HepG2 (cell line): Measurements from ENCODE around the gene STOML2. TPM values are rescaled to one million over a fixed set of nuclear protein-coding genes. Genes with fewer than 3 reads are reported as not detected.

Source experiments
- ELF3 ChIP-seq: IDR thresholded peaks from 2 replicates; pipeline ENCODE4 v1.6.1; 2016; ENCODE audit warnings: missing genetic modification reagents, missing compliant biosample characterization
- HNF4G ChIP-seq, 2 experiments: sonication (generic) in 1 of 2; formaldehyde crosslinking in 1 of 2; IDR thresholded peaks; 2 replicates each; pipeline versions ENCODE4 v1.4.0 to v1.6.1; 2011 to 2020; ENCODE audit warnings: borderline replicate concordance in 2 of 2, low read depth in 2 of 2, mild to moderate bottlenecking in 2 of 2, low read length in 1 of 2, missing genetic modification reagents in 1 of 2, moderate library complexity in 1 of 2
- IKZF1 ChIP-seq: fragments of 450-650 bp; IDR thresholded peaks from 2 replicates; pipeline ENCODE4 v1.7.1; 2016
- IRF9 ChIP-seq: sonication (generic); formaldehyde crosslinking; IDR thresholded peaks from 2 replicates; pipeline ENCODE4 v1.8.0; 2022; ENCODE audit warnings: missing genetic modification reagents, mild to moderate bottlenecking, borderline replicate concordance
- ISX ChIP-seq: sonication (generic); formaldehyde crosslinking; conservative IDR thresholded peaks from 2 replicates; pipeline ENCODE4 v1.5.0; 2020; ENCODE audit warnings: missing genetic modification reagents
- LCORL ChIP-seq, 2 experiments: fragments of 450-650 bp in 1 of 2; sonication (generic) in 1 of 2; formaldehyde crosslinking in 1 of 2; IDR thresholded peaks; 2 replicates each; pipeline versions ENCODE4 v1.5.0 to v1.6.1; 2017 to 2020; ENCODE audit warnings: antibody characterized with exemption in 1 of 2, missing genetic modification reagents in 1 of 2
- NRL ChIP-seq: sonication (generic); formaldehyde crosslinking; IDR thresholded peaks from 2 replicates; pipeline ENCODE4 v1.5.0; 2020; ENCODE audit warnings: missing genetic modification reagents, mild to moderate bottlenecking, moderate library complexity, borderline replicate concordance
- RFXANK ChIP-seq: IDR thresholded peaks from 2 replicates; pipeline ENCODE4 v1.6.1; 2016
- SCMH1 ChIP-seq: sonication (generic); formaldehyde crosslinking; IDR thresholded peaks from 2 replicates; pipeline ENCODE4 v1.9.0; 2021; ENCODE audit warnings: missing genetic modification reagents, mild to moderate bottlenecking, borderline replicate concordance
- SRF ChIP-seq: IDR thresholded peaks from 2 replicates; pipeline ENCODE4 v1.6.1; 2011; ENCODE audit warnings: mild to moderate bottlenecking, low read depth, low read length, moderate library complexity
- STAG1 ChIP-seq: sonication (generic); formaldehyde crosslinking; IDR thresholded peaks from 2 replicates; pipeline ENCODE4 v1.4.0; 2020; ENCODE audit warnings: missing genetic modification reagents
- TBL1XR1 ChIP-seq: fragments of 150-350 bp; IDR thresholded peaks from 2 replicates; pipeline ENCODE4 v1.6.1; 2014; ENCODE audit warnings: borderline replicate concordance, low read length; ENCODE audit not compliant: partially characterized antibody
- TCF7 ChIP-seq: sonication (generic); IDR thresholded peaks from 2 replicates; pipeline ENCODE4 v1.6.1; 2016; ENCODE audit warnings: antibody characterized with exemption, low read depth
- TFDP1 ChIP-seq: IDR thresholded peaks from 2 replicates; pipeline ENCODE4 v1.6.1; 2016; ENCODE audit warnings: missing compliant biosample characterization, missing genetic modification reagents, borderline replicate concordance
- TFE3 ChIP-seq: IDR thresholded peaks from 2 replicates; pipeline ENCODE4 v1.6.1; 2016
- ZMAT3 ChIP-seq: sonication (generic); formaldehyde crosslinking; conservative IDR thresholded peaks from 2 replicates; pipeline ENCODE4 v1.7.0; 2021; ENCODE audit warnings: missing genetic modification reagents
- ZNF567 ChIP-seq: sonication (generic); formaldehyde crosslinking; IDR thresholded peaks from 2 replicates; pipeline ENCODE4 v1.8.1; 2023; ENCODE audit warnings: mild to moderate bottlenecking, missing genetic modification reagents, borderline replicate concordance
- ZNF577 ChIP-seq: sonication (generic); formaldehyde crosslinking; IDR thresholded peaks from 2 replicates; pipeline ENCODE4 v1.4.0; 2020; ENCODE audit warnings: mild to moderate bottlenecking, low read depth, missing genetic modification reagents, borderline replicate concordance
- ZNF609 ChIP-seq: sonication (generic); formaldehyde crosslinking; IDR thresholded peaks from 2 replicates; pipeline ENCODE4 v1.4.0; 2020; ENCODE audit warnings: mild to moderate bottlenecking, missing genetic modification reagents, borderline replicate concordance
- ZNF792 ChIP-seq: IDR thresholded peaks from 2 replicates; pipeline ENCODE4 v1.6.1; 2016
- ZSCAN20 ChIP-seq: sonication (generic); formaldehyde crosslinking; IDR thresholded peaks from 2 replicates; pipeline ENCODE4 v1.4.0; 2020; ENCODE audit warnings: missing genetic modification reagents, mild to moderate bottlenecking, borderline replicate concordance
- polyA plus RNA-seq, 8 experiments: library from polyadenylated mRNA; depleted of rRNA in 3 of 8; stranded (reverse) in 7 of 8; unstranded in 1 of 8; fragments of >200 nt; fragmentation: Illumina TruSeq in 4 of 8; extraction: Trizol in 4 of 8; gene quantifications; 2 replicates each; pipeline versions ENCODE4 v1.2.1 to v1.2.3, GENCODE V29; 2011 to 2016; ENCODE audit warnings: low read depth in 4 of 8, missing spikeins in 1 of 8, mixed read lengths in 1 of 8; ENCODE audit not compliant: insufficient read depth in 1 of 8
- total RNA-seq, 5 experiments: library from RNA; depleted of rRNA; stranded (reverse); fragments of >200 nt; fragmentation: Illumina TruSeq; extraction: Trizol; gene quantifications; 2 replicates each; pipeline ENCODE4 v1.2.3, GENCODE V29; 2016; ENCODE audit warnings: low read depth in 1 of 5

The STOML2 gene
- total and polyA plus RNA-seq, 2 of the 13 experiments (the other 11 are each of a cell fraction or from before 2014, with no cell fraction given): 245 to 250 TPM

DNA sequence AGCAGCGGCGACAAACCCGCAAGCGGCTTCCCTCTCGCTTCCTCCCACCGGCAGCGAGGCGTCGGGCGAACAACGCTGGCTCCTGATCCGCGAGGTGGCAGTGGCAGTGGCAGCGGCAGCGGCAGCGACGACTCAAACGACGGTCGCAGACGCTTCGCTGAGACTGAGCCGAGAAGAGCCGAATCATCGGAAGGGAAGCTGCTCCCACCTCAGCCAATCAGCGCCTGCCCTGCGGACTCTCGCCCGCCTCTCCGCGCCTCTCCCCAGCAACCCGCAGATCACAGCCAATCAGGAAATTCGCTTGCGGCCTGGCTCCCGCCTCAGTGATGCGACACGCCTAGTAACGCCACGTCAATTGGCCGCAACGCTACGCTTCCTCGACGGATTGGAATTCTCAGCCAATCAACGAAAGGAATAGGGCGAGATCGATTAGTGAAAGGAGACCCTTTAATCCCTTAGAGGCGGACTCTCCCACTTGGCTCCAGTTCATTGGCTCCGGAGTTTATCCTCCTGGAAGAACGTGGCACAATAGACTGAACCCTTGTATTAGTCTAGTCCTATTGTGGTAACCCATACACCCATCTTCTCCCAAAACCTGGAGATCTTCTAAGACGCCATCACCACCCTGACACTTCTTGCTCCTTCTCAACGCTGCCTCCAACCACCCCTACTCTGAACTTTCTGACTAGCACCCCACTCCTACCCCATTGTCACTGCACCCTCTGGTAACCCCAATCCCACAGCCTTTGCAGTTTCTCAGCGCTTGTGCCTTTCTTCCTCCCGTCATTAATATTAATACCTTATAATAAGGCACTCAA is 30.3 kb downstream of the STOML2 start, which contains the start of gene VCP (continued):
- TF ChIP-seq ZNF577 (CRISPR knock-in tag) (no peak), TBL1XR1 (no peak), ZNF609 (CRISPR knock-in tag) (no peak), LCORL (IDR thresholded peaks at IDR 0.05) (no peak), LCORL (CRISPR knock-in tag; IDR thresholded peaks at IDR 0.05) (no peak; the same call in 1 of the 2 replicates), RFXANK (peak; percentile 99), ZMAT3 (CRISPR knock-in tag) (no peak), IRF9 (no peak), SRF (no peak), NRL (CRISPR knock-in tag) (no peak; the same call in 1 of the 2 replicates), ZNF792 (no peak), TFE3 (CRISPR knock-in tag) (no peak), ZSCAN20 (CRISPR knock-in tag) (no peak), HNF4G (IDR thresholded peaks at IDR 0.05; ENCODE audit: borderline replicate concordance, low read depth, low read length) (peak; percentile 7; the same call in 1 of the 2 replicates), HNF4G (CRISPR knock-in tag; IDR thresholded peaks at IDR 0.05; ENCODE audit: borderline replicate concordance, low read depth) (no peak; the same call in 1 of the 2 replicates), SCMH1 (CRISPR knock-in tag) (no peak), ISX (CRISPR knock-in tag) (no peak), STAG1 (CRISPR knock-in tag) (no peak), ZNF567 (no peak; the same call in 1 of the 2 replicates), TFDP1 (peak; percentile 18; the same call in 1 of the 2 replicates), IKZF1 (no peak), ELF3 (CRISPR knock-in tag) (no peak; the same call in 1 of the 2 replicates), TCF7 (no peak)
